GM18499 (cell line): ENCODE measurements around the gene DDX17.
"Not testable (repeated sequence)": the region's sequence is repeated elsewhere in the genome, so short reads cannot be mapped to it uniquely, and the experiment has no call there.

Experiments used
- ATAC-seq: cut with Tn5 transposase; IDR thresholded peaks from one replicate; pipeline ENCODE4 v1.9.1; 2021; ENCODE audit warnings: moderate number of reproducible peaks; ENCODE audit not compliant: insufficient read depth, unreplicated experiment

Gene DDX17

DNA sequence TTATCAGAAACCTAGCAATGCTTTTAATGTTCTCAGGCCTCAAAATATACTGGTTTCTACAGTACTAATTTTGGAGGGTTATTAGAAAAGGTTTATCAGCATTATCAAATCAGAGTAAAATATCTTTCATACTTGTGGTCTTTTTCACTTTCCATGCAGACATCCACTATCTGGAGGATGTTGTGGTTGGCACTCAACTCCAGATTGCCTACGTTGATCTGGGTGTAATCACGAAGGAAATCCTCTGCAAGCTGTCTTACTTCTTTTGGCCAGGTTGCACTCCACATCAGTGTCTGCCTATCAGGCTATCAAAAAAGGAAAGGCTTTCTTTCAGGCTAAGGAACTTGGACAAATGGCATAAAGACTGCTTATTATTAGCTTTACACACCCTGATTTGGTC, 11.6 kb downstream of the DDX17 start:
- ATAC-seq: no peak

GRCh38 chr22:38491707-38492348, 14.3 kb downstream of the DDX17 start:
- ATAC-seq: no peak

DNA sequence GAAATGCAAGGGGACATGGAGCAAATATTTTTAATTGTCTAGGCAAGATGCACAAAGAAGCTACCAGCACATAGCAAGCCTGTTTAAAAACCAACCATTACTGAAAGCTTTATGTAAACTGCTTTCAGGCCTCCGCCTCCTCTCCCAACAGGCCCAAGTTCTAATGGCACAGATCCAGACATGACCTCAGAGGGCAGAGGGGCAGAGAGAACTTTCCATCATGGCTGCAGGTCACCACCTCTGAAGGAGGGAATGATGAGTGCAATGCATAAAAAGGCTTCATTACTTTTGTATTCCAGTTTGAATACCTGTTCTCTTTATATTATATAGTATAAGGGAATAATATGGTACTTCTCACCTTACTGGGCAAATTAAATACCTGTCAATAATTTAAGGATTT, 15.2 kb downstream of the DDX17 start:
- no peak for ATAC-seq

- no peak for ATAC-seq
These were observed 15.6 kb downstream of the DDX17 start for GRCh38 chr22:38490475-38490874.

DNA sequence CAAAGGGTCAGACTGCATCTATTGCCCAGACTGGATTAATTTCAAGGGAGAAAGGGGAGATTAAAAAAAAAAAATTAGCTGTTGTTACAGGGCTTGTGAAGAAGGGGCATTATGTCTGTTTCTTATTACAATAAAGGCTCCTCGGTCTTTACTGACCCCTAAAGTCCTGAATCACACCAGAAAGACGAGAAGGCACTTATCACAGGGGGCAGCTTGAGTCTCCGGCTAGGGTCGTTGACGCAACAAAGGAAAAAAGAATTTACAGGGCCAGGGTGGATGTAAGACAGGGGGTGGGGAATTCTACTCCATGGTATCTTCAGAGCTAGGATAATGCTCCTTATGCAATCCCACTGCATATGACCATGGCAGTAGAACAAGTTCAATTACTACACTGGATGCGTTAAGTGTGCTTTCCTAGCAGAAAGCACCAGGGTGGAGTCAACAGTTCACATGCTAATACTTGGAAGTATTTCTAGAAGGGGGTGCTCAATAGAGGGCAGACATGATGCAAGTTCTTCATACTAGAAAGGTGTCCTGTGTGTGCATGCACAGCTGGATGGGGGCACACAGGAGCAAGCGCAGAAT, 16.5 kb downstream of the DDX17 start:
- ATAC-seq: no peak

GRCh38 chr22:38489142-38489541, 17.0 kb downstream of the DDX17 start:
- no peak for ATAC-seq

GRCh38 chr22:38487946-38488345, 18.2 kb downstream of the DDX17 start:
- no peak for ATAC-seq

- ATAC-seq: no peak
These were observed 20.3 kb downstream of the DDX17 start for GRCh38 chr22:38485783-38486182.

DNA sequence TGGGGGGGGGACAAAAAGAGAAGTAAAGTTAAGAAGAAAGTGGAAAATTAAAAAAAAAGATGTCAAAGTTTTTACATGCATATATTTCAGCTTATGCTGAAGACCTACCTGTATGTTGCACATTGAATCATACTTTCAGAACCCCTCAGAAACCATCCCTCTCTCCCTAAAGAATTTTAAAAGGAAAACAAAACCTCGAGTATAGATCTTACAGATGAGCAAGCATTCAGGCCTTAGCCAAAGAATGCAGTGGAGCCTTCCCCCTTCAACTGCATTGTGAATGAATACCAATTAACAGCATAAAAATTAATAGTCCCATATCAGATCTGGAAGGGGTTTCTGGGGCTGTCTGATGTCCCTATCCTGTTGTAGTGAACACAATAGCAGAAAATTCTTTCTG, 21.9 kb downstream of the DDX17 start:
- ATAC-seq: no peak

DNA sequence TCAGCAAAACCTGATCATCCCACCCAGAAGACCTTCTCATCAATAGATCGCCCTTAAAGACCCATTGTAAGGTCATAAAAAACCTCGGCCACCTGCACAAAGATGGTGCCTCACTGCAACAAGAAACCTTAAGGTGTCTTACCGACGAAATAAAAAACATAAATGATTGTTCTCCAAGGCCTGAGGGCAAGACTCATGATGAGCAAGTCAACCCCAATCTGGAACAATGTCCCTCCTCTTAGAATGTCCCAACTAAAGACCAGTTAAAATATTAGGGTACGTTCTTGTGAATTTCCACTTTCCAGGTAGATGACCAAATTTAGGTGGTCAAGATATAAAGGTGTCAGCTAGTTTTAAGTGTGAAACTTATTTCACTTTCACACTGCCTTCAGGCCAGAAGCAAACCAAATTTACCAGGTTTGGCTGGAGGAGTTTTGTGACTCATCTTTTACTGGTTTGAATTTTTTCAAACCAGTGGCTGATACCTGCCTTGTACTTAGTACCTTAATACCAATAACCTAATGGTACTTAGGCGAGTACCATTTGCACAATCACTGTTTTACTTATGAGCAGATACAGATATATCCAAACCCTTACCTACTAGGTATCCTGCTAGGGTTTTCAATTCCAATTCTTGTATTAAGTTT, 23.3 kb downstream of the DDX17 start:
- ATAC-seq: no peak

GRCh38 chr22:38481871-38482332, 24.2 kb downstream of the DDX17 start:
- no peak for ATAC-seq

- ATAC-seq: no peak
These were observed 24.8 kb downstream of the DDX17 start for GRCh38 chr22:38481162-38481870.

DNA sequence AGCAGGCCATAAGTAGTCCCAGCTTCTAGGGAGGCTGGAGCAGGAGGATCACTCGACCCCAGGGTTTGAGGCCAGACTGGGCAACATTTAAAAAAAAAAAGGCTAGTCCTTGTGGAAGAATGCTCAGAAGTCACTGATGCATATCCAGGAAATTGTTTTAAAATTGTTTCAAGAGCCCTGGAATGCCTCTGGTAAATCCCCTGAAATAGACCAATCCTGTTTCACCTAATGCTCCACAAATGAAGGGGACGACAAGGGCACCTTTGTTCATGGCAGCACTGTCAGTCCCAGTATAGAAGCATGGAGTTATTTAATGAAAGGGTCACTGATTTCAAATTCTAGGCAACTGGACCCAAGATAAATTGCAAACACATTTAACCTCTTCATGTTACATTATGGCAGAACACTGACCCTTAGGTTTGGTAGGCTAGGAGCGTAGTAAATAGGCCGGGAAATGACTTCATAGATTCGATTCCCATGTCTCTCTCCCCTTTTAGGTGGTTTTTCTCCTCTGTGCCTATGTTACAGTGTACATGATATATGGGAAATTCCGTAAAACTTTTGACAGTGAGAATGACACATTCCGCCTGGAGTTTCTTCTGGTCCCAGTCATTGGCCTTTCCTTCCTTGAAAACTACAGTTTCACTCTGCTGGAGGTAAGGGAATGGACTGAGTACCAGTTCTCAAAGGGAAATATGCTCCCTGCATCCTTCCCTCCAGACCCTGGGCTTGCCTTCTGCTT, 26.8 kb downstream of the DDX17 start:
- no peak for ATAC-seq

DNA sequence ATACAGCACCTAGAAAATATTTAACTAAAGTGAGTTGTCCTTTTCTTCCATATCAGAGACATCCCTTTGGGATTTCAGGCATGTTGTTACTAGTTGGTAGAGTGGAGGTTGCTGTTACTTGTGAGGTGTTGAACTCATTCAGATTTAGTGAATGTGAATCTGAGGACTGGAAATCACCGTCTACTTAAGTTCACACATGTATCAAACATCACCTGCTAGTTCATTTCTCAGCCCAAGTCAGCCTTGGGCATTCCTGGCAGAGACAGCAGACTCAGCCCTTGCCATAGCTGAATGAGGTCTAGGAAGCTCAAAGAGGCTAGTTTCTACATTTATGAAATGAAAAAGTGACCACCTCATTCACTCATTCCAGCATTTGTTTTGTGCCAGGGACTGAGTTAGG, 28.5 kb downstream of the DDX17 start:
- ATAC-seq: no peak

GRCh38 chr22:38474003-38474607, 32.0 kb downstream of the DDX17 start:
- ATAC-seq: no peak

- ATAC-seq: no peak
These were observed 34.9 kb downstream of the DDX17 start for GRCh38 chr22:38471237-38471636.

DNA sequence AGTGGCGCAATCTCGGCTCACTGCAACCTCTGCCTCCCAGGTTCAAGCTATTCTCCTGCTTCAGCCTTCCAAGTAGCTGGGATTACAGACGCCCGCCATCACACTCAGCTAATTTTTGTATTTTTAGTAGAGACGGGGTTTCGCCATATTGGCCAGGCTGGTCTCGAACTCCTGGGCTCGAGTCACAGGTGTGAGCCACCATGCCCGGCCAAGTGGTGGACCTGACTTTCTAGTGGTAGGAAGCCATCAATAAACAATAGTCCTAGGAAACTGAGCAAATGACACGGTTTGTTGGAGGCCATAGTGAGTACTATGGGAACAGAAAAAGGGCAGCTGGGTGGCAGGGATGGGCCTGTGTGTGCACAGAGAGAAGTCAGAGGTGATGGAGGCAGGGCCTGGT, 35.9 kb downstream of the DDX17 start:
- ATAC-seq: not testable (repeated sequence)

GRCh38 chr22:38469306-38469781, 36.8 kb downstream of the DDX17 start:
- no peak for ATAC-seq

DNA sequence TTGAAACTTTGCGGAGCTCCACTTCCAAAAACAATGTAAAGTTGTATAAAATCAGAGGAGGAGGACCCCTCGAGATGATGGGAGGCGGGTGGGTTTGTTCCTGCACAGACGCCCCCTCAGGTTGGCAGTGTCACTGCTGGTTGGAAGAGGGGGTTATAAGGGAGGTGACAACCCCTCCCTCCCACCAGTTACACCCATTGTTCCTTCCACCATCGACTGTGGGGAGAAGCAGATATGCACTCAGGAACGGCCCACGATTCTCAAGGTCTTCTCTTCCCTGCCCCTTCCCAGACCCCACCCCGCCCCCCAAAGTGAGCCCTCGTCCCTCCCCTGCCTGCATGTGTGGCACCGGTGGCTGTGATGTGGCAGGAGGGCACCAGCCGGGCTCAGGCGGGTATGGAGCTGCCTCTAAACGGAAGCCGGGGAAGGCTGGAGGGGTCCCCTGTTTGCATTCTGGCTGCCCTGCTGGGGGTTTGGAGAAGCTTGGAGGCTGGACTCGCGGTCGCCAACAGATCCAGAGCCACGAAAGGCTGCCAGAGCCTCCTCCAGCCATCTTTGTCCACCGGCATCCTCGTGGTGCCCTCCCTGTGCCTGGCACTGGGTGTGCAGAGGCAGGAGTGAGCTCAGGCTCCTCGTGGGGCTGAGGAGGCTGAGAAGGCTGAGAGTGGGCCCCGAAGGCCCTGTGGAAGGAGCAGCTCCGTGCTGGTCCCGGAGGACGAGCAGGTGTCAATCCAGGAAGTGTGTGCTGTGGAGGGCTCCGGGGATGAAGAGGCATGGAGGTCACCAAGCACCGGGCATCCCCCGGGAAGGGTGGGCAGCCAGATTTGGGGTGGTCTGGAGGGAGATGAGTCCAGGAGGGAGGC, 37.4 kb downstream of the DDX17 start:
- ATAC-seq: no peak
